Hepatocyte (in vitro differentiated cells): Measurements from ENCODE around the gene ALG12. TPM values are rescaled to one million over a fixed set of nuclear protein-coding genes. Genes with fewer than 3 reads are reported as not detected.

Experiments used
- DNase-seq: peaks from one replicate; pipeline ENCODE4 v3.0.0-alpha.2; 2016; ENCODE audit warnings: low spot score
- H2AFZ ChIP-seq: fragments of 200-600 bp; sonication (generic); 2 replicates; pipeline ENCODE4 v1.6.0; 2016; ENCODE audit warnings: antibody characterized with exemption, mild to moderate bottlenecking
- H3K27ac ChIP-seq: fragments of 200-600 bp; sonication (generic); 2 replicates; pipeline ENCODE4 v1.5.1; 2016; ENCODE audit warnings: mild to moderate bottlenecking
- H3K27me3 ChIP-seq: fragments of 200-600 bp; sonication (generic); 2 replicates; pipeline ENCODE4 v1.6.1; 2016
- H3K36me3 ChIP-seq: fragments of 200-600 bp; sonication (generic); replicated peaks from 2 replicates; pipeline ENCODE4 v1.5.1; 2016; ENCODE audit warnings: low read depth; ENCODE audit not compliant: insufficient read depth
- H3K4me1 ChIP-seq: fragments of 200-600 bp; sonication (generic); 2 replicates; pipeline ENCODE4 v1.5.1; 2016; ENCODE audit warnings: mild to moderate bottlenecking, moderate library complexity; ENCODE audit not compliant: insufficient read depth
- H3K4me2 ChIP-seq: fragments of 200-600 bp; sonication (generic); 2 replicates; pipeline ENCODE4 v1.6.0; 2016
- H3K4me3 ChIP-seq: fragments of 200-600 bp; sonication (generic); 2 replicates; pipeline ENCODE4 v1.5.1; 2016; ENCODE audit warnings: mild to moderate bottlenecking
- H3K79me2 ChIP-seq: fragments of 200-600 bp; sonication (generic); 2 replicates; pipeline ENCODE4 v1.6.0; 2017; ENCODE audit warnings: mild to moderate bottlenecking
- H3K9me2 ChIP-seq: fragments of 200-600 bp; sonication (generic); replicated peaks from 2 replicates; pipeline ENCODE4 v1.6.0; 2017; ENCODE audit warnings: mild to moderate bottlenecking; ENCODE audit not compliant: insufficient read depth
- H3K9me3 ChIP-seq: fragments of 200-600 bp; sonication (generic); 2 replicates; pipeline ENCODE4 v1.5.1; 2016; ENCODE audit warnings: low read depth, mild to moderate bottlenecking
- H4K20me1 ChIP-seq: fragments of 200-600 bp; sonication (generic); 2 replicates; pipeline ENCODE4 v1.6.0; 2016; ENCODE audit warnings: mild to moderate bottlenecking; ENCODE audit not compliant: insufficient read depth, poor library complexity, severe bottlenecking
- CTCF ChIP-seq: fragments of 200-600 bp; sonication (generic); IDR thresholded peaks from 2 replicates; pipeline ENCODE4 v1.5.1; 2016; ENCODE audit warnings: antibody characterized with exemption, mild to moderate bottlenecking; ENCODE audit not compliant: poor library complexity
- EZH2 ChIP-seq: fragments of 200-600 bp; sonication (generic); IDR thresholded peaks from 2 replicates; pipeline ENCODE4 v1.6.1; 2016; ENCODE audit warnings: antibody characterized with exemption, mild to moderate bottlenecking, borderline replicate concordance
- EZH2phosphoT487 ChIP-seq: fragments of 200-600 bp; sonication (generic); IDR thresholded peaks from one replicate; pipeline ENCODE4 v1.6.1; 2018; ENCODE audit warnings: antibody characterized with exemption, mild to moderate bottlenecking, low read depth, moderate library complexity; ENCODE audit not compliant: unreplicated experiment, severe bottlenecking
- WGBS: methylation state at CpG from one replicate; pipeline ENCODE4 v1.1.6; 2016; ENCODE audit warnings: low lambda C conversion rate; ENCODE audit errors: missing lambda C conversion rate; 5-methylcytosine and 5-hydroxymethylcytosine counted together
- polyA plus RNA-seq: library from polyadenylated mRNA; unstranded; fragments of >200 nt; fragmentation: Nextera tagmentation; extraction: Ambion mirVana; gene quantifications from 2 replicates; pipeline ENCODE4 v1.2.1, GENCODE V29; 2016
- total RNA-seq: library from RNA; depleted of rRNA; stranded (reverse); fragments of >200 nt; gene quantifications from 2 replicates; pipeline ENCODE4 v1.2.3, GENCODE V29; 2014

The ALG12 gene
- total and polyA plus RNA-seq, 2 experiments from 2014 or later = 30.8 to 69.6 TPM

- H3K27ac ChIP-seq = peak overlapping the region; percentile 100
- H3K9me3 ChIP-seq = no peaks in the 10 kb centered on the region
- no peak for TF ChIP-seq EZH2phosphoT487
- TF ChIP-seq EZH2 = no peak
- TF ChIP-seq CTCF = no peak
- H3K9me2 ChIP-seq = no peaks in the 10 kb centered on the region
- no peak for DNase-seq
- no peaks in the 10 kb centered on the region for H3K79me2 ChIP-seq
- no peaks in the 10 kb centered on the region for H3K36me3 ChIP-seq
- no peak overlapping the region for H3K4me3 ChIP-seq
- peaks cover 73% of the 10 kb centered on the region for H3K4me1 ChIP-seq
- 44% methylated on average over 2 of the region's 4 CpGs for WGBS
- no peaks in the 10 kb centered on the region for H4K20me1 ChIP-seq
- H3K27me3 ChIP-seq = no peaks in the 10 kb centered on the region
- H3K4me2 ChIP-seq = peak overlapping the region; percentile 59
- no peak overlapping the region for H2AFZ ChIP-seq
Observed at GRCh38 chr22:49951678-49951985, 33.4 kb upstream of the ALG12 start.

GRCh38 chr22:49951000-49951677 is 32.9 kb upstream of the ALG12 start:
- Histone ChIP-seq H3K9me3 (no peaks in the 10 kb centered on the region), H3K79me2 (no peaks in the 10 kb centered on the region), H3K9me2 (no peaks in the 10 kb centered on the region), H3K4me1 (peaks cover 77% of the 10 kb centered on the region), H3K27ac (peak overlapping the region; percentile 100), H3K4me3 (no peak overlapping the region), H3K27me3 (no peaks in the 10 kb centered on the region), H4K20me1 (no peaks in the 10 kb centered on the region), H3K36me3 (no peaks in the 10 kb centered on the region), H3K4me2 (peak overlapping the region; percentile 59), H2AFZ (no peak overlapping the region)
- DNase-seq = peak; percentile 88
- no peak for TF ChIP-seq EZH2
- no peak for TF ChIP-seq CTCF
- no peak for TF ChIP-seq EZH2phosphoT487
- 73% methylated on average over 17 of the region's 28 CpGs for WGBS

- peaks cover 72% of the 10 kb centered on the region for H3K4me1 ChIP-seq
Observed at GRCh38 chr22:49950396-49950994, 32.3 kb upstream of the ALG12 start.

More at GRCh38 chr22:49950396-49950994, 32.3 kb upstream of the ALG12 start:
- no peak for TF ChIP-seq EZH2
- no peak for TF ChIP-seq EZH2phosphoT487
- no peak for TF ChIP-seq CTCF
- Histone ChIP-seq H3K36me3 (no peaks in the 10 kb centered on the region), H3K27me3 (no peaks in the 10 kb centered on the region), H3K9me2 (no peaks in the 10 kb centered on the region), H3K9me3 (no peaks in the 10 kb centered on the region), H4K20me1 (no peaks in the 10 kb centered on the region), H3K4me3 (no peak overlapping the region), H3K4me2 (peak overlapping the region; percentile 56), H2AFZ (no peak overlapping the region), H3K79me2 (no peaks in the 10 kb centered on the region), H3K27ac (peak overlapping the region; percentile 100)
- no peak for DNase-seq
- 76% methylated on average over 13 of the region's 18 CpGs for WGBS
